ENCODE measurements around the gene PALM. TPM values are rescaled to one million over a fixed set of nuclear protein-coding genes. Genes with fewer than 3 reads are reported as not detected.

The PALM gene
- total RNA-seq, 1 donor from 2014 or later = 13.9 TPM

- Histone ChIP-seq H3K36me3 (no peaks in the 10 kb centered on the region), H4K20me1 (ENCODE audit: low read depth) (peaks cover 17% of the 10 kb centered on the region), H3K4me3 (no peak overlapping the region), H3K4me1 (peaks cover 7% of the 10 kb centered on the region), H2AFZ (replicated peaks) (no peak overlapping the region), H3K27ac (no peak overlapping the region), H3K4me2 (no peak overlapping the region), H3K27me3 (peaks cover 12% of the 10 kb centered on the region), H3K9me3 (ENCODE audit: low read depth) (no peaks in the 10 kb centered on the region), H3K79me2 (ENCODE audit: low read depth) (no peaks in the 10 kb centered on the region), H3F3A (ENCODE audit: low read depth) (peaks cover 17% of the 10 kb centered on the region), H3K9ac (no peak overlapping the region)
- Mint-ChIP-seq H3K4me3 (no peak overlapping the region), H3K4me1 (peaks cover 6% of the 10 kb centered on the region), H3K27me3 (ENCODE audit: insufficient read depth, low read depth) (peaks cover 14% of the 10 kb centered on the region), H3K9me3 (no peaks in the 10 kb centered on the region), H3K36me3 (no peaks in the 10 kb centered on the region), H3K27ac (no peak overlapping the region)
- TF ChIP-seq EZH2phosphoT487 (IDR thresholded peaks at IDR 0.05) = no peak
- TF ChIP-seq CTCF (IDR thresholded peaks at IDR 0.05) = no peak
- TF ChIP-seq EZH2 (IDR thresholded peaks at IDR 0.05) = no peak
- no peak for DNase-seq (ENCODE audit: low spot score)
Measured at GRCh38 chr19:682678-683320, 25.9 kb upstream of the PALM start.

DNA sequence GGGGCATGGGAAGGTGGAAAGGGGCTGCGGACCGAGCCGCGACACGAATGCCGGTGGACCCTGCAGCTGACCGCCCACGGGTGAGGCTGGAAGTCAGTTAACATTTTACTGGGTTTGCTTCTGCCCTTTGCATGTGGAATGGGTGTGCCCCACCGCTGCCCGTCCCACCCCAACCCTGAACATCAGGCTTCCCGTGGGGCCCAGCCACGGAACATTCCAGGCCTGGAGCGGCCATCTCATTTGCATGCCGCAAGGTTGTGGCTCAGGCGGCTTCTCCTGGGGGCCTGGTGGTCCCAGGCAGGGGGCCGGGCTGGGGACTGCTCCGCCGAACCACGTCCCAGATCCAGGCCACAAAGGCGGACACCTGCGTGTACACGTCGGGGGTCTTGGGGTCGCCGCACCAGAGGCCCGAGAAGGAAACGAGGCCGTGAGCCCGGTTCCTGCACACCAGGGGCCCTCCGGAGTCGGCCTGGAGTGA lies 23.2 kb upstream of the PALM start:
- TF ChIP-seq CTCF (IDR thresholded peaks at IDR 0.05) (no peak), EZH2phosphoT487 (IDR thresholded peaks at IDR 0.05) (no peak), EZH2 (IDR thresholded peaks at IDR 0.05) (no peak)
- Histone ChIP-seq H3K27ac (no peak overlapping the region), H3K27me3 (no peaks in the 10 kb centered on the region), H3K9ac (no peak overlapping the region), H3K9me3 (ENCODE audit: low read depth) (no peaks in the 10 kb centered on the region), H3K36me3 (no peaks in the 10 kb centered on the region), H3K4me3 (no peak overlapping the region), H3K79me2 (ENCODE audit: low read depth) (no peaks in the 10 kb centered on the region), H4K20me1 (ENCODE audit: low read depth) (no peaks in the 10 kb centered on the region), H3K4me1 (no peaks in the 10 kb centered on the region), H2AFZ (replicated peaks) (no peak overlapping the region), H3K4me2 (no peak overlapping the region), H3F3A (ENCODE audit: low read depth) (peaks cover 5% of the 10 kb centered on the region)
- Mint-ChIP-seq H3K27ac (no peak overlapping the region), H3K27me3 (ENCODE audit: insufficient read depth, low read depth) (peaks cover 17% of the 10 kb centered on the region), H3K4me3 (no peak overlapping the region), H3K36me3 (no peaks in the 10 kb centered on the region), H3K9me3 (peaks cover 5% of the 10 kb centered on the region), H3K4me1 (peaks cover 3% of the 10 kb centered on the region)
- no peak for DNase-seq (ENCODE audit: low spot score)

GRCh38 chr19:686589-687297 lies 22.0 kb upstream of the PALM start:
- Histone ChIP-seq H3K27me3 (no peaks in the 10 kb centered on the region), H3K4me1 (no peaks in the 10 kb centered on the region), H3K9ac (no peak overlapping the region), H3K4me2 (no peak overlapping the region), H3K9me3 (ENCODE audit: low read depth) (no peaks in the 10 kb centered on the region), H4K20me1 (ENCODE audit: low read depth) (no peaks in the 10 kb centered on the region), H3K27ac (no peak overlapping the region), H3F3A (ENCODE audit: low read depth) (peaks cover 1% of the 10 kb centered on the region), H2AFZ (replicated peaks) (no peak overlapping the region), H3K79me2 (ENCODE audit: low read depth) (no peaks in the 10 kb centered on the region), H3K4me3 (no peak overlapping the region), H3K36me3 (no peaks in the 10 kb centered on the region)
- peaks cover 5% of the 10 kb centered on the region for H3K9me3 Mint-ChIP-seq
- H3K27me3 Mint-ChIP-seq (ENCODE audit: insufficient read depth, low read depth) = peaks cover 18% of the 10 kb centered on the region
- H3K36me3 Mint-ChIP-seq = no peaks in the 10 kb centered on the region
- TF ChIP-seq EZH2 (IDR thresholded peaks at IDR 0.05) = no peak
- no peak for TF ChIP-seq CTCF (IDR thresholded peaks at IDR 0.05)
- no peak for TF ChIP-seq EZH2phosphoT487 (IDR thresholded peaks at IDR 0.05)
- no peak for DNase-seq (ENCODE audit: low spot score)
- peaks cover 3% of the 10 kb centered on the region for H3K4me1 Mint-ChIP-seq
- H3K27ac Mint-ChIP-seq = no peak overlapping the region
- peak overlapping the region; percentile 60 for H3K4me3 Mint-ChIP-seq
